Retinal pigment epithelial cell (primary cell): ENCODE results near the gene MEGF8.

ENCODE experiments used
- DNase-seq: peaks from one replicate; pipeline ENCODE4 v3.0.0-alpha.2; 2010; ENCODE audit warnings: low read depth
- H3K4me3 ChIP-seq: 2 replicates; pipeline ENCODE4 v1.5.1; 2011; ENCODE audit warnings: mild to moderate bottlenecking, low read length, control low read depth, moderate library complexity
- CTCF ChIP-seq: conservative IDR thresholded peaks from 2 replicates; pipeline ENCODE4 v1.5.1; 2011; ENCODE audit warnings: low read depth, low read length, control low read depth, inconsistent platforms

MEGF8 gene

GRCh38 chr19:42403586-42403985 lies 78.2 kb downstream of the MEGF8 start:
- DNase-seq: no peak
- TF ChIP-seq CTCF: no peak
- H3K4me3 ChIP-seq: no peak overlapping the region

DNA sequence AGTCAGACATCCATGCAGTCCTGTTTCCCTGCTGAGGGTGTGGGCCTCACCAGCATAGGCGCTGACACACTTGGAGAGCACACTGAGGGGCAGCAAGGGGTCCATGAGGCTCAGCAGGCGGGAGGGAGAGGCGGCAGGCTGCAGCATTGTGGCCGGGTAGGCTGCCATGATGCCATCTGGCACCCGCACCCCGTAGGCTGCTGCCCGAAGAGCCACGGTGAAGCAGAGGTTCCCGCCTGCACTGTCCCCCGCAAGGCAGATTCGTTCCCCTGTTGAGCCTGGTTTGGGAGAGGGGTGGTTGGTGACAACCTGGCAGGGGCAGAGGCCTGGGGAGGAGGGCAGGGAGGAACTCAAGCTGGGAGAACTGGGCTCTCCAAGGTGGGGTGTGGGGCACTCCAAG lies 80.7 kb downstream of the MEGF8 start:
- TF ChIP-seq CTCF: no peak
- no peak for DNase-seq
- H3K4me3 ChIP-seq: no peak overlapping the region

DNA sequence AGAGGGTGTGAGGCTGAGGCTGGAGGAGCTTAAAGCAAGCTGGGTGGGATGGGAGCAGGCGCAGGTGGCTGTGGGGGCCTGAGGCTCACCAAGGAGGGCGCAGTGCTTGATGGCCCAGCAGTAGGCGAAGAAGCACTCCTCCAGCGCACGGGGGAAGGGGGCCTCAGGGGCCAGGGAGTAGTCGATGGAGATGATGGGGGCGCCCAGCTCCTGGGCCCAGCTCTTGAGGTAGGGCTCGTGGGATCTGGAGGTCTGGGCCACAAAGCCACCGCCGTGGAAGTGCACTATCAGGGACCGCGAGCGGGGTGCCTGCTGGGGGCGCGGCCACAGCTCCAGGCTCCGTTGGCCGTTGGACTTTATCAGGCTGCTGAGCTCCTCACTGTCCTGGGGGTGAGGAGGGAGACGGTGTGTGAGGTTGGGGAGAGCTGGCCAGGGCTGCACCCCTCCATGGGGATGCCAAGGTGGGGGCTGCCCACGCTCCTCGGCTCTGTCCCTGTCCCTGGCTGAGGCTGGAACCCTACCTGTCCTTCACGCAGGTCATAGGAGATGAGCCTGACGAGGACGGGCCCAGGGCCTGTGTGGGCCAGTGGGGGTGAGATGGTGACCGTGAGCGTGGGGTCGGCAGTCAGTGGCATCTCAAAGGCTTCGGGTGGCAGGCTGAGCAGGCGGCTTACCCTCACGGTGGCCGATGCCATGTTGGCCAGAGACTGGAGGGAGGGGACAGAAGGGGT lies 81.8 kb downstream of the MEGF8 start:
- no peak for TF ChIP-seq CTCF
- DNase-seq: no peak
- no peak overlapping the region for H3K4me3 ChIP-seq

GRCh38 chr19:42407816-42408175 lies 82.4 kb downstream of the MEGF8 start:
- TF ChIP-seq CTCF: no peak
- H3K4me3 ChIP-seq: no peak overlapping the region
- DNase-seq: no peak

GRCh38 chr19:42409477-42409876 lies 84.0 kb downstream of the MEGF8 start:
- peak overlapping the region; percentile 28 for H3K4me3 ChIP-seq
- no peak for TF ChIP-seq CTCF
- no peak for DNase-seq

DNA sequence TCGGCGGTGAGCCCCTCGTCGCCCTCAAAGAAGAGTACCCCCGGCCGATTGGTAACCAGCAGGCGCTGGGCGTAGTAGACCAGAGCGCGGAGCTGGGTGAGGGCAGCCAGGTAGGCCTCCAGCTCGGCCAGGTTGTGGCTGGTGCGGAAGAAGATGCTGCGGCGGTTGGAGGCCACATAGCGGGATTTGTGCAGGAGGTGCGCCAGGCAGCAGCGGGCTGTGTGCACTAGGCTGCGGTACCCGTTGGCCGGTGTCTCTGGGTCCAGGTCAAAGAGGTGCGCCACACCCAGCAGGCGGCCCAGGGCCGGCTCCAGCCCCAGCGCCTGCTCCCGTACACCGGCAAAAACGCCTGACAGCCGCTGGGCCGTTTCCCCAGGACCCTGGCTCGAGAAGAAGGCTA lies 84.9 kb downstream of the MEGF8 start:
- DNase-seq: no peak
- TF ChIP-seq CTCF: no peak
- peak overlapping the region; percentile 48 for H3K4me3 ChIP-seq

- no peak for DNase-seq
- H3K4me3 ChIP-seq: peak overlapping the region; percentile 48
- TF ChIP-seq CTCF: no peak
Measured at GRCh38 chr19:42411581-42412178, 86.2 kb downstream of the MEGF8 start.
